Mesothelial cell of epicardium (in vitro differentiated cells): ENCODE data around the gene MTNR1B. TPM values are rescaled to one million over a fixed set of nuclear protein-coding genes. Genes with fewer than 3 reads are reported as not detected.

Experiments used
- DNase-seq, 2 experiments: peaks; one replicate each; pipeline ENCODE4 v3.0.0; 2021; ENCODE audit warnings: low spot score in 2 of 2; ENCODE audit not compliant: unreplicated experiment in 2 of 2
- H3K27ac Mint-ChIP-seq: 2 replicates; pipeline ENCODE4 v1.8.0; 2021; ENCODE audit warnings: mixed read lengths
- H3K27me3 Mint-ChIP-seq: 2 replicates; pipeline ENCODE4 v1.8.0; 2021; ENCODE audit warnings: low read depth, mixed read lengths
- H3K36me3 Mint-ChIP-seq: 2 replicates; pipeline ENCODE4 v1.8.0; 2021; ENCODE audit warnings: mixed read lengths
- H3K4me1 Mint-ChIP-seq: 2 replicates; pipeline ENCODE4 v1.8.0; 2021; ENCODE audit warnings: mixed read lengths
- H3K4me3 Mint-ChIP-seq: 2 replicates; pipeline ENCODE4 v1.8.0; 2021; ENCODE audit warnings: mild to moderate bottlenecking, moderate library complexity, mixed read lengths
- H3K9me3 Mint-ChIP-seq: 2 replicates; pipeline ENCODE4 v1.8.0; 2021; ENCODE audit warnings: mixed read lengths
- CTCF ChIP-seq: fragments of 200-600 bp; sonication (generic); IDR thresholded peaks from one replicate; pipeline ENCODE4 v1.5.0; 2021; ENCODE audit warnings: antibody characterized with exemption; ENCODE audit not compliant: unreplicated experiment
- total RNA-seq: library from RNA; stranded (reverse); gene quantifications from 3 replicates; pipeline ENCODE4 v1.2.1, GENCODE V29; 2021

Gene MTNR1B
- total RNA-seq, 1 donor from 2014 or later, result not detected

GRCh38 chr11:92954003-92954402, 15.4 kb upstream of the MTNR1B start:
- H3K27ac Mint-ChIP-seq, result no peak overlapping the region
- TF ChIP-seq CTCF, result no peak
- H3K27me3 Mint-ChIP-seq, result peaks cover 10% of the 10 kb centered on the region
- H3K4me3 Mint-ChIP-seq, result no peak overlapping the region
- DNase-seq, result no peak
- peaks cover 19% of the 10 kb centered on the region for H3K9me3 Mint-ChIP-seq
- H3K36me3 Mint-ChIP-seq, result no peaks in the 10 kb centered on the region
- no peaks in the 10 kb centered on the region for H3K4me1 Mint-ChIP-seq

GRCh38 chr11:92955860-92956259, 13.6 kb upstream of the MTNR1B start:
- TF ChIP-seq CTCF, result no peak
- peaks cover 12% of the 10 kb centered on the region for H3K27me3 Mint-ChIP-seq
- H3K27ac Mint-ChIP-seq, result no peak overlapping the region
- H3K9me3 Mint-ChIP-seq, result peaks cover 2% of the 10 kb centered on the region
- no peaks in the 10 kb centered on the region for H3K4me1 Mint-ChIP-seq
- no peaks in the 10 kb centered on the region for H3K36me3 Mint-ChIP-seq
- no peak overlapping the region for H3K4me3 Mint-ChIP-seq
- DNase-seq, result no peak

DNA sequence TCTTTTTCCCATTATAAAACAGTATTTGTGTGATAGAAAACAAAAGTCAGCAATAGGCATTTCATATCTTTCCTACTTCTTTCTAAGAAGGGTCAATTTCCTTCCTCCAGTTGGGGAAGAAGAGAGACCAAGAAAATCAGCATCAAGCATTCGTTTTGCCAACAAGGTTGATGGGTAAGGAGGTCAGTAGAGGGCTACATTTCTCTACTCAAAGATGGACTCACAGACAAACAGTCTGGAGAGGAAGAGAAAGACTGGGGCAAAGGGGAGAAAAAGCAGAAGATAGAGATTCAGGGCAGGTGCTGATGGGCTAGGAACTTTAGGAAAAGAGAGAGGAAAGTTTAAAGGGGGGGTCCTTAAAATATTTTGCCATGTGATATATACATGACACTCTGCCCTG, 8.6 kb upstream of the MTNR1B start:
- peaks cover 28% of the 10 kb centered on the region for H3K27me3 Mint-ChIP-seq
- no peaks in the 10 kb centered on the region for H3K9me3 Mint-ChIP-seq
- no peak for TF ChIP-seq CTCF
- no peaks in the 10 kb centered on the region for H3K4me1 Mint-ChIP-seq
- no peak for DNase-seq
- no peak overlapping the region for H3K4me3 Mint-ChIP-seq
- H3K36me3 Mint-ChIP-seq, result no peaks in the 10 kb centered on the region
- H3K27ac Mint-ChIP-seq, result no peak overlapping the region

- Mint-ChIP-seq H3K36me3 (no peaks in the 10 kb centered on the region), H3K4me1 (no peaks in the 10 kb centered on the region), H3K9me3 (no peaks in the 10 kb centered on the region), H3K4me3 (no peak overlapping the region), H3K27ac (no peak overlapping the region), H3K27me3 (peaks cover 39% of the 10 kb centered on the region)
- no peak for DNase-seq
- no peak for TF ChIP-seq CTCF
Measured at GRCh38 chr11:92962446-92962845, 7.0 kb upstream of the MTNR1B start.

- H3K27me3 Mint-ChIP-seq, result peaks cover 56% of the 10 kb centered on the region
- H3K4me1 Mint-ChIP-seq, result no peaks in the 10 kb centered on the region
- H3K9me3 Mint-ChIP-seq, result peaks cover 4% of the 10 kb centered on the region
- no peaks in the 10 kb centered on the region for H3K36me3 Mint-ChIP-seq
- no peak for DNase-seq
- TF ChIP-seq CTCF, result no peak
- H3K4me3 Mint-ChIP-seq, result no peak overlapping the region
- no peak overlapping the region for H3K27ac Mint-ChIP-seq
Measured at GRCh38 chr11:92964471-92964870, 5.0 kb upstream of the MTNR1B start.

DNA sequence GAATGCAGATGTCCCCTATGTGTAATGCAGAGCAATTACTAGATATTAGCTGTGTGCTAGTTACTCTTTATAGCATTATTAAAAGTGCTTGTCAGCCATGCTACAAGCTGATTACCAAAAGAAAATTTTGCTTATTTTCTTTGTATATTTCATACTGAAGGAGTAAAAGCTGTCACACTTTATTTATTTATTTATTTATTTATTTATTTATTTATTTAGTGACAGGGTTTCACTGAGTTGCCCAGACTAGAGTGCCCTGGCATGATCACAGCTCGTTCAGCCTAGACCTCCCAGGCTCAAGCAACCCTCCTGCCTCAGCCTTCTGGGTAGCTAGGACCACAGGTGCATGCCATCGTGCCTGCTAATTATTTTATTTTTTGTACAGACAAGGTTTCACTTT, 4.3 kb upstream of the MTNR1B start:
- Mint-ChIP-seq H3K4me3 (no peak overlapping the region), H3K4me1 (no peaks in the 10 kb centered on the region), H3K27ac (no peak overlapping the region), H3K36me3 (no peaks in the 10 kb centered on the region), H3K9me3 (peaks cover 4% of the 10 kb centered on the region), H3K27me3 (peaks cover 62% of the 10 kb centered on the region)
- TF ChIP-seq CTCF, result no peak
- DNase-seq, result no peak
